ENCODE data around the gene PDE9A. TPM values are rescaled to one million over a fixed set of nuclear protein-coding genes. Genes with fewer than 3 reads are reported as not detected.

Gene PDE9A
- total RNA-seq, 1 experiment from 2014 or later, result 31.9 TPM

GRCh38 chr21:42632771-42633690 lies 20.4 kb upstream of the PDE9A start:
- H3K36me3 Mint-ChIP-seq (ENCODE audit: insufficient read depth in 1 of 3, low read depth in 3 of 3), result no peaks in the 10 kb centered on the region
- no peak overlapping the region for H4K5ac ChIP-seq (ENCODE audit: insufficient read length, low read depth, low read length)
- H2AFZ ChIP-seq (ENCODE audit: low read length), result no peak overlapping the region
- H4K20me1 ChIP-seq (ENCODE audit: control insufficient read depth, insufficient read depth, insufficient read length), result no peaks in the 10 kb centered on the region
- no CpG with 5 or more reads among the region's 21 CpGs for WGBS (ENCODE audit: extremely low coverage, insufficient read length, low lambda C conversion rate)
- peaks cover 11 to 14% of the 10 kb centered on the region in 2 experiments for H3K4me1 Mint-ChIP-seq
- H3K23me2 ChIP-seq (ENCODE audit: insufficient read length, low read depth, low read length, poor library complexity, severe bottlenecking), result no peaks in the 10 kb centered on the region
- H3K4me2 ChIP-seq (ENCODE audit: insufficient read depth, insufficient read length, low read length), result no peak overlapping the region
- no peak overlapping the region for H4K91ac ChIP-seq (ENCODE audit: insufficient read length, low read depth, low read length)
- no peak overlapping the region for H2BK120ac ChIP-seq (ENCODE audit: low read depth, low read length, poor library complexity, severe bottlenecking)
- H3K9me3 ChIP-seq (ENCODE audit: control insufficient read depth, low read depth, low read length), result no peaks in the 10 kb centered on the region
- no peak overlapping the region for H3K4me3 Mint-ChIP-seq
- no peak overlapping the region for H2BK5ac ChIP-seq (ENCODE audit: insufficient read length, low read length)
- H3K14ac ChIP-seq (ENCODE audit: insufficient read depth, low read length), result no peak overlapping the region
- no peak overlapping the region for H3T11ph ChIP-seq (ENCODE audit: low read length)
- no peak overlapping the region for H3K4ac ChIP-seq (ENCODE audit: low read depth, low read length)
- H3K56ac ChIP-seq (ENCODE audit: insufficient read length, low read depth, low read length), result no peak overlapping the region
- peaks cover 9% of the 10 kb centered on the region for H3K27me3 Mint-ChIP-seq (ENCODE audit: low read depth)
- H3K79me2 ChIP-seq (ENCODE audit: insufficient read depth, low read length), result no peaks in the 10 kb centered on the region
- H3K4me1 ChIP-seq (ENCODE audit: insufficient read depth, low read length), result no peaks in the 10 kb centered on the region; the same call in 1 of the 2 replicates
- H3K27ac Mint-ChIP-seq, result no peak overlapping the region
- TF ChIP-seq CTCF (conservative IDR thresholded peaks at IDR 0.05), result no peak
- DNase-seq, result no peak
- H2BK15ac ChIP-seq (ENCODE audit: low read depth, low read length), result no peak overlapping the region
- no peak overlapping the region for H2AK5ac ChIP-seq (ENCODE audit: insufficient read length, low read length)
- H3K23ac ChIP-seq (ENCODE audit: insufficient read length, low read depth, low read length), result no peak overlapping the region
- no peak overlapping the region for H3K9ac ChIP-seq (ENCODE audit: extremely low read depth, insufficient read length, low read length)
- peaks cover 0 to 2% of the 10 kb centered on the region in 2 experiments; a peak in 1 of 5 replicates for H3K9me3 Mint-ChIP-seq
- H3K27me3 ChIP-seq (ENCODE audit: insufficient read depth, low read length), result no peaks in the 10 kb centered on the region
- no peak overlapping the region for H2BK12ac ChIP-seq (ENCODE audit: insufficient read length, low read depth, low read length)
- H3K79me1 ChIP-seq (ENCODE audit: insufficient read depth, low read depth, low read length, poor library complexity, severe bottlenecking), result no peaks in the 10 kb centered on the region
- no peak overlapping the region for H2BK20ac ChIP-seq (ENCODE audit: low read depth, low read length, poor library complexity, severe bottlenecking)
- H3K27ac ChIP-seq (ENCODE audit: insufficient read length, low read depth, low read length), result no peak overlapping the region
- H3K18ac ChIP-seq (ENCODE audit: insufficient read length, low read depth, low read length), result no peak overlapping the region
- H4K8ac ChIP-seq (replicated peaks; ENCODE audit: insufficient read length, low read depth, low read length), result no peak overlapping the region
